HFF-Myc (cell line): ENCODE data around the gene DIRAS1.

Experiments used
- DNase-seq: peaks from one replicate; pipeline ENCODE4 v3.0.0-alpha.2; 2011; ENCODE audit warnings: low read depth; ENCODE audit errors: extremely low read depth
- H3K4me3 ChIP-seq: replicated peaks from 2 replicates; pipeline ENCODE4 v1.5.1; 2011; ENCODE audit warnings: low read depth, mild to moderate bottlenecking, control low read depth, low read length
- CTCF ChIP-seq: IDR thresholded peaks from 2 replicates; pipeline ENCODE4 v1.5.1; 2012; ENCODE audit warnings: mild to moderate bottlenecking, low read depth, low read length, control low read depth; ENCODE audit errors: missing control alignments

Gene DIRAS1

GRCh38 chr19:2700660-2701360, 20.4 kb downstream of the DIRAS1 start:
- no peak for DNase-seq
- no peak for TF ChIP-seq CTCF
- H3K4me3 ChIP-seq = no peak overlapping the region

DNA sequence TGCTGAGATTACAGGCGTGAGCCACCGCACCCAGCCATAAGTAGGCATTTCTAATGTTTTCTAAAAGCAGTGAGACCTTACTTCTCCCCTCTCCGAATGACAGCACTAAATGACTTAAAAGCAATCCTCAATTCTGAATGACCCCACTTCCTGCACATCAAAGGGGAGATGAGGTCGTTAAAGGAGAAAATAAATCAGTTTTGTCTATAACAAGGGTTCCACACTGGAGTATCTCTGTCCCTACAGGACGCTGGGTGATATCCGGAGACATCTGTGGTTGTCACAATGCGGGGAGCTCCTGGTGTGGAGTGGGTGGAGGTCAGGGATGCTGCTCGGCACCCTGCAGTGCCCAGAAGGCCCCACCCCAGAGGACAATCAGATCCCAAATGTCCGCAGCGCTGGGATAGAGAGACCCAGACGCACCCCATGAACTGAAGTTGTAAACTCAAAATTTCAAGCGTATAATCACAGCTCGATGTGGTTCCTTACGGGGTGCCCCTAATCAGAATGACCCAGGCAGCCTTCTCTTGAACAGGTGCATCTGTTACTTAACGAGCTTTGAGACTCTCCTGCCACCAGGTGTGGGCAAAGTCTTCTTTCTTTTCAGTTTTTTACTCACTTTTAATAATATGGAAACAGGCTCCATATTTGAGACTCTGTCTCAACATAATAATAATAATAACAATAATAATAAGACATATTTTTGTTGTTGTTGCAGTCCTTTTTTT, 21.6 kb downstream of the DIRAS1 start:
- no peak for DNase-seq
- TF ChIP-seq CTCF = no peak
- no peak overlapping the region for H3K4me3 ChIP-seq

- DNase-seq = no peak
- no peak overlapping the region for H3K4me3 ChIP-seq
- no peak for TF ChIP-seq CTCF
Measured at GRCh38 chr19:2694196-2694595, 27.0 kb downstream of the DIRAS1 start.

GRCh38 chr19:2693492-2694160, 27.5 kb downstream of the DIRAS1 start:
- no peak for DNase-seq
- TF ChIP-seq CTCF = no peak
- no peak overlapping the region for H3K4me3 ChIP-seq

DNA sequence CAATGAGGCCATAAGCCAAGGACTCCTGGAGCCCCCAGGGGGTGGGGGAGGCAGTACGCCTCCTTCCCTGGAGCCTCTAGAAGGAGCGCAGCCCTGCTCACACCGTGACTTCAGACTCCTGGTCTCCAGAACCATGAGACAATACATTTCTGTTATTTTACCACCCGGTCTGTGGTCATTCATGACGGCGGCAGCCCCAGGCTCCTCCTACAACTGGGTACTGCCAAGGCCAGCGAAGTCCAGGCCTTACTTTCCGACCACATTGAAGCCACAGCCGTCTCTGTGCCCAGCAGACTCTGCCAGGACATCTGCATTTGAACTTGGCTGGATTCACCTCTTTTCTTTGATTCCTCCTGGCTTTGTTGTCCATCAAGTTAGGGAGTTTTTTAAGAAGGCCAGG, 29.2 kb downstream of the DIRAS1 start:
- no peak for TF ChIP-seq CTCF
- no peak overlapping the region for H3K4me3 ChIP-seq
- no peak for DNase-seq

DNA sequence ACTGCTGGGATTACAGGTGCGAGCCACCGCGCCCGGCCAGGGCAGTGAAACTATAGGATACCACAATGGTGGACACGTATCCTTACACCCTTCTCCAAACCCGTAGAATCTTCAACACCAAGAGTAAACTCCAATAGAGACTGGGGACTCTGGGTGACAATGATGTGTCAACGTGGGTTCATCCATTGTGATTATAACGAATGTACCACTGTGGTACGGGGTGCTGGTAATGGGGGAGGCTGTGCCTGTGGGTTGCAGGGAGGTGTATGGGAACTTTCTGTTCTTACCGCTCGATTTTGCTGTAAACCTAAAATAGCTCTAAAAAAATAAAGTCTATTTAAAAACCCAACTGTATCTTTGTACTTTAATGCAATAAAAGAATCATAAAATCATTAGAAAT, 30.3 kb downstream of the DIRAS1 start:
- H3K4me3 ChIP-seq = no peak overlapping the region
- no peak for TF ChIP-seq CTCF
- DNase-seq = no peak
